Stimulated activated CD4-positive, alpha-beta T cell treated with anti-CD3 and anti-CD28 coated beads, Interleukin-1b, Interleukin-23, amount 100 ng/mL, for 1 hour (primary cell): Measurements from ENCODE around the gene HK1.

Source experiments
- DNase-seq, 2 donors: peaks; one replicate each; pipeline ENCODE4 v3.0.0-alpha.2; 2020; ENCODE audit warnings: low read depth in 2 of 2

Gene HK1

DNA sequence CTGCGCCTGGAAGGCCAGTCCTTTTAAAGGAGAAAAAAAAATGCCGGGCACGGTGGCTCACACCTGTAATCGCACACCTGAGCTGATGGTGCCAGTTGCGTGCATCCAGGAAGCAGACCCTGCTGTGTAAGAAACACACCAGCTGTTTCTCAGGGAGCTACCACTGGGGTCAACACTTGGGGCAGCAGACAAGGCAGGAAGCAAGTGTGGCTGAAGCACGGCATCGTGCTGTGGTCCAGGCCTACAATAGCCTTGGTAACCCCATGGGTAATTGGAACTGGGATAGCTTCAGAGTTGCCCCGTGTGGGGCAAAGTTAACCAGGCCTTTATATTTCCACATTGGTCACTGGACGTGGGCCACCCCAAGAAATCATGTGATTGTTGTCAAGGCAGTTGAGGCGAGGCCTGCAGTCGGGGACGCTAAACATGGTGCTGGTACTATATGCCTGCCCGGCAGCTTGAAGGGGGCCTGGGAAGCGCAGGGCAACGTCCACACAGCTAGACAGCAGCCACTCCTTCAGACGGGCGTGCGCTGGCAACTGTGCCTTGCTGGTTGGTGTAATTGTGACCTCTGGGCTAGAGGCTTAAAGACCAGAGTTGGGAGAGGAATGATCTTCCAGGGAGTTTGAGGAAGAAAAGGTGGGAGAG is 140.9 kb downstream of the HK1 start:
- DNase-seq: no peak

DNA sequence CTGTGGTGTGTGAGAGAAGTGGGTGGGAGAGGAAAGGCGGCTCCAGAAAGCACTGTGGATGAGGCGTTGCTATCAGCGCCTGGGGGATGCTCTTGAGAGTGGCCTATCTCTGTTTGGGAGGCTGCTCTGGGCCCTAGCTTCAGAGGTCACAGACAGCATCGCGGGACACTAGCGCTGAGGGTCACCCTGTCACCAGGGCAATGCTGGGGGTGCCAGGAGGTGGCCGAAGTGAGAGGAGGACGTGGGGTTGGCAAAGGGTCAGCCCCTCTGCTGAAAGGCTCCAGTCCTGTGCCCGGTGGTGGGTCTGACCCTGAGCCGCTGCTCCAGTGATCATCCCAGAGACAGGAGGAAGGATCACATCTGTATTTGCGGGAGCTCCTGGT is 141.4 kb downstream of the HK1 start:
- no peak for DNase-seq

DNA sequence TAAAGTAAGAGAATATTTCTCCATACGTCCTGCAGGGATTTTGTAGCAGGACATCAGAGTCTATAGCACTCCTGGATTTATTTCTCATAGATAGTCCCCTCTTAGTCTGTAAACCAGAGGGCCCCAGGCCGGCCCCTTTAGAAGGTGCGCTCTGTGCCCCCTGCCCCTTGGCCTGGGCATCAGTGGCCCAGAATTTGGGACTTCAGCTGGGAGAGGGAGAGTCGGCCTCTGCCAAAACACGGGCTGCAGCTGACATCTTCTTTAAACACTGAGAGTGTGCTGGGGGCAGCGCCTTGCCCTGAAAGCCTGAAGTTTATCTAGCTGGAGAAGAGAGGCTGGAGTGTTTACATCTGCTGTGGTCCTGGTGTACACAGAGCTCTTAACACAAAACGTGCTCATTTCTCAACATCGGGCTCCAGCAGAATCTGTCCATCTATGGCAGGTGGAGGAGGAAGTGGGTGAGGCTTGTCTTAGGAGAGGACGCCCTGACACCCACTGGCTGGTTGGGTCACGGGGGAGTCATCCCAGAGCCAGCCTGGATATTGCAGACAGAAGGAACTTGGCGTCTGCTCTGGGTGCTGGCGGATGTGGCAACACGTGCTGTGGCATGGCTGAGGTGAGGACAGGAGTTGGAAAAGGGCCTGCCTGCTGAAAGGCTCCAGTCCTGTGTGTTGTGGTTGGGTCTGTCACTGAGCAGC is 143.5 kb downstream of the HK1 start:
- no peak for DNase-seq

DNA sequence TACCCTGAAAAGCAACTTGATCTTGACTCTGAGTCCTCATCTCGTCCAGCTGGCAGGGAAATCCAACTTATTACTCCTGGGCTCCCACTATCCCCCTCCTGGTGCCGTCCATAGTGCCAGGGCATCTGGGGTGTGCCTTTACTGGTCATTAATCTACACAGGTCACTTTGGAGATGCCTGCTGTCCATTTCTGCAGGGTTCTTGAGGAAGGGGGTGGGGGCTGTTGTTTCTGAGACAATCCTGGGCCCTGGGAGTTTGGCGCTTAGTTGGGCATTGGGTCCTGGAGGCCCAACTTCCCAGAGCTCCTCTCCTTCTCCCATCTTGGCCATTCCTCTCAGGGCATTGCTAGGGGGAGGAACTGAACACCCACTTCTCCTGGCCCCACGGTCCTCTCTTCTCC is 144.4 kb downstream of the HK1 start:
- no peak for DNase-seq

DNA sequence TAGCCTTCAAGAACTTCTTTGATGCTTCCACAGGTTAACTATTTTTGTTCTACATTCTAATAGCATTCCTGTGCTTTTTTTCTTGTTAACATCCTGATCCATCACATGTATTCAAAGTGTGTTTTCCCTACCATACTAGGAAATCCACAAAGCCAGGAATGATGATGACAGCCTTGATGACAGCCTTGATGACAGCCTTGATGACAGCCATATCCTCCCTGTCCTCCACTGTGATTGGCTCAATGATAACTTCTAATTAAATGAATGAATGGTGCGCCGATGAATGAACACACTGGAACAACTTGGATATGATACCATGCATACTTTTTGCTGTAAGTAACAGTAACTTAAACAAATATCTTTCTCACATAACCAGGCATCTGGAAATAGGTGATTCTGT is 146.7 kb downstream of the HK1 start:
- no peak for DNase-seq

DNA sequence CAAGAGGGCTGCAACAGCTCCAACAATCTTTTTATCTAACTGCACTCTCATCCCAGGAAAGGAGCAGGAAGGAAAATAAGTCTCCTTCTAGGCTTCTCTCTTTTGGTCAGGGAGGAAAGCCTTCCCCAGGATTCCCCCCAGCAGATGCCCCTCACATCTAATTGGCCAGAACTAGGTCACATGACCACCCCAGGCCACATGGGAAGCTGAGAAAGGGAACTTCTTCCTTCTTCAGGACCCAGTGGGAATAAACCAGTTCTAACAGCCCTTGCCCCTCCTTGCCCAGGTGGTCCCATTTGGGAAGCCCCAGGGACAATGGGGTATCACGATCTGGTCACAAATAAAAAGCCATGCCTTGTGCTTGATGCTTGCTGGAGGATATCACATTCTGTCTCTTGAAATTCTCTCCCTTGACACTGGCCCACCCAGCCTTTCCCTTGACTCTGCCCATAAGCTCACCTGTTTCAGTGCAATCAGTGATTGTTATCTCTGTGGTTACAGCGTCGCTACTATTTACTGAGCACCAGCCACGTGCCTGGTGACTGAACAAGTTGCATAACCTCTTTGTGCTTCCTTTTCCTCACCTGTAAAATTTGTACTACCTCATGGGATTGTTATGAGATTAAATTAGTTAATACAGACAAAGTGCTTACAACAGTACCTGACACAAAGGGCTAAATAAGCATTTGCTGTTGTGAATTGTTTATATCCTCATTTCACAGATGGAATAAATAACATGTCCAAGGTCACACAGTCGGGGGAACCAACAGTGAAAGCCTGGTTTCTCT is 147.4 kb downstream of the HK1 start:
- DNase-seq: no peak

DNA sequence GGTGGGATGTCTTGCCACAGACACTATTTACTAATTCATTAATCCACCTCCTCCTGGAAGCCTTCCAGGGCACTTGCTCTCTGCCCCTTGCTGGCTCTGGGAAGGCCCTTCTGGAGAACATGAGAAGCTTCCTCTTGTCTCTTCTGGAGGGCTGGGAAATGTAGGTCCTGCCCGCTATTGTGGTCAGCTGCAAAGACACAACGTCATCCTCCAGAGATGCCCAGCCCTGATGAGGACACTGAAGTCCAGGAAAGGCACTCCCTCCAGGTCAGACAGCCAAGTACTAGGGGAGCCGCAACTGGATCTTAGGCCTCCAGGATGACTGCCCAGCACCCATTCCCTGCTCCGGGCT is 148.1 kb downstream of the HK1 start:
- no peak for DNase-seq

DNA sequence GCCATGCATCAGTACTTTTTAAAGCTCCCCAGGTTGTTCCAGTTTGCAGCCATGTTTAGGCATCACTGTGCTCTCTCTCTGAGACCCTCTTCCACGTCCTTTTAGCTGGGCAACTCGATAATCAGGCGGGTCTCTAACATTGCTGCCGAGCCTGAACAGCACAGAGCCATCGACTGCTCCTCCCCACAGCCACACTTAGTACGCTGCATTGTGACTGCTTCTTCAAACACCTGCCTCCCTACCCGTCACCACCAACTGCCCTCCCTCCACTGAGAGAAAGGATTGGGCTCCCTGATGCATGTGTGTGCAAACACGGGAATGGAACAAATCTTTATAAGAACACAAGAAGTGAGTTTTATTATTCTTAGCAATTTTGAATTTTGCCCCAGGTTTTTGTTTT is 149.9 kb downstream of the HK1 start:
- no peak for DNase-seq

DNA sequence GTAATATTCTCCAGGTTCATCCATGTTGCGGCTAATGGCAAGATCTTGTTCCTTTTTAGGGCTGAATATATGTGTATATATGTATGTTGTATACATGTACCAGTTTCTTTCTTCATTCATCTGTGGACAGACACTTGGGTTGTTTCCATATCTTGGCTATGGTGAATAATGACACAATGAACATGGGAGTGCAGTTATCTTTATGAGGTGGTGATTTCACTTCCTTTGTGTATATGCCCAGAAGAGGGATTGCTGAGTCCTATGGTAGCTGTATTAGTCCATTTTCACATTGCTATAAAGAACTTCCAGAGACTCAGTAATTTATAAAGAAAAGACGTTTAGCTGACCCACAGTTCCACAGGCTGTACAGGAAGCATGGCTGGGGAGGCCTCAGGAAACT is 155.9 kb downstream of the HK1 start:
- DNase-seq: no peak

DNA sequence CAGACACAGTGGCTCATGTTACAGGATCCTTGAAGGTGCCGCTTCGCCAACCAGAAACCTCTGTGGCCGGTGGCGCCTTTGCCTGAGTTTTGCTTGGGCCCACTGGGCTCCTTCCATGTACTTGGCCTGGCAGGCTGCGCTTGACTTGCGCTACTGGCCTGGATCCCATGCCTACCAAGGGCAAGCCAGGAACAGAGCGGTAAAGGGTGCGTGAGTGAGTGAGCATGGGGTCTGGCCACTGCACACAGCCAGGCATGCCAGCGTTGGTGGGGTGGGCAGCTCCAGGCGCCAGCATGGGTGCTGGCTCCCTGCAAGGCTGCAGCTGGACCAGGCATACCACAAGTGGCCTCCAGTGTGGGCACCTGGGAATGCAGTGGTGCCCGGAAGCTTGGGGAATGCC is 156.6 kb downstream of the HK1 start:
- no peak for DNase-seq

DNA sequence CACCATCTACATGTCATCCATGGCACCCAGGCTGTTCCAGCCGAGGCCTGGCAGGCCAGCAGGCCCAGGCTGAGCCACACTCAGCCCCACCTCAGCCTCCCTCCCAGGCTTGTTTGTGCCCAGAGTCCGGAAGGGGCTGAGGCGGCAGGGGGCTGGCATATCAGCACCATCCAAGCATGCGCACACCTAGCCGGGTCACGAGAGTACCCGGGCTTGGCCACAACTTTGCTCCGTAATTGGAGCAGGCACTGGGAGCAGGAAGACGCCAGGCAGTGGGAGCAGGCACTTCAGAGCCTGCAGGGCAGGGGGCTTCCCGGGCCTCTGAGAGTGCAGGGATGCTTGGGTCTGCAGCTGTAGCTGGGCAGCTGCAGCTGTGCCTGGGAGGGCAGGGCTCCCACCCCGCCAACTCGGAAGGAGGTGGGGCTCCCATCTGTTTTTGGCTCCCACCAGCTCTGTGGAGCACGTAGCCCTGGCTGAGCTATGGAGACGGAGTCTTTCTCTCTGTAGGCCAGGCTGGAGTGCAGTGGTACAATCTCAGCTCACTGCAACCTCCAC is 157.7 kb downstream of the HK1 start:
- DNase-seq: no peak

DNA sequence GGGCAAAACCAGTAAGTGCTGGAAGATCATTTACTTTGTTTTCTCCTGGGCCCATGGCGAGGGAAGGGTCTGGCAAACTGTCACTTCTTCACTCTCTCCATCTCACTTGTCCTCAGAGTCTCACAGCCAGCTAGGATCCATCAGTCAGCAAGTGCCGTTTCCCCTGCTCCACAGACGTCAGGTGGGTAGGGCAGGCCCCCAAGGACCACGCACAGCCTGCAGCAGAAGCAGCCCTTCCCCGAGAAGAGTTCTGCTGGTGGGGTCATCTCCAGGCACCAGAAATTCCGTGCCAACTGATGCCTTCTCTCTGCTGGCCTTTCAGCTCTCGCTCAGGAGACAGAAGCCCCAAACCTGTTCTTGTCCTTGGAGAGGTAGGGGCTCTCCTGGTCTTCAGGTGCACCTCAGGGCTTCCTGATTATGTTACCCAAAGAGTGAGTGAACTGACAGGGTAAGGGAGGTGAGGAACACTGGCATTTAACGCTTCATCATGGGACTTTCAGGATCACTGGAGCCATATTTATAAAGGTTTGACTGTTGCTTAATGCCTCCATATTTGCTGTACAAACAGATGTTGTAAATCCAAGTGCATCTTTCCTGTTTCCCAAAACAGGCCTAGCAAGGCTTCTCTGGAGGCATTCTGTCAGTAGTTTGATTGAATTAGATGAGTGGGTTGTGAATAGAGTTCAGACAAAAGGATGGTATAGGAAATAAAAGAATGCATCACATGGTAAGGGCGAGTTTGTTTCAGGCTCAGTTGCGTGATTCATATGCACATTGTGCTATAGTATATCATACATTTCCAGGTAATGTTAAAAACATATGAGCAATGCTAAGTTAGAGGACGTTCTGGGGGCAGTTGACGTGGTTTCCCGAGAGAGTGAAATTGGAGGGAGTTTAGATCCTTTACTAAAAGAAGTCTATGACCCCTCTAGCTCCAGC is 159.3 kb downstream of the HK1 start:
- no peak for DNase-seq

DNA sequence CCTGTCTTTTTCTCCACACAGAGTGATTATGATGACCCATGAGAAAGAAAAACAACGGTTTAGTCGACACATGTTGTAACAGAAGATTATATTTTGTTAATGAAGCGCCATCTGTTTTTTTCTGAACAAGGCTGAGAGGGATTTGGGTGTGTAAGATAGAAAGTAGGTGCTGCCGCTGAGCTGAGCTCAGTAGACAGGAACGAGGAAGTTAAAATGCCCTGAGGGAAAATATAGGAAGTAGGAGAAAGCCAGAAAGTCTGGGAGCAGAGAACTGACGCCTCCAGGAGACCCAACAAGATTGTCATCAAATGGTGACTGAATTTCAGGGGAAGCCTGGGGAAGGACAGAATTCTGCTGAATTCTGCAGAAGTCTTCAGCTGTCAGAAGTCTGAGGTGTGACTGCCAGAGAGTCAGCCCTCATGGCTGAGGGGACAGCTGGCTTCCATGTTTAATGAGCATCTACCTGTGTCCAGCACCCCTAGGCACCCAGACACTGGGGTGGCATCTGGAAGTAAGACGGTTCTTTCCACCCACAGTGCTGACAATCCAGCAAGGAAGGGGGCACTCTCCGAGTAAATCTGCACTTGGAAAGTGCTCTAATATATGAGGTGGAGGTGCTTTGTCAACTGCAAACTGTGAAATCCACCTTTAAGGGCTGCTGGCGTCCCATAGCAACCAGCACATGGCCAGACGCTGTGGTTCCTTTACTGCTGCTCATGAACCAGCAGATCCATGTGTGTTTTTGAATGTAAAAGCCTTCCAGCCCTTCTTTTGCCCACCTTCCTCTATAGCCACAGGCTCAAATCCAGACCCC is 160.4 kb downstream of the HK1 start:
- DNase-seq: no peak

DNA sequence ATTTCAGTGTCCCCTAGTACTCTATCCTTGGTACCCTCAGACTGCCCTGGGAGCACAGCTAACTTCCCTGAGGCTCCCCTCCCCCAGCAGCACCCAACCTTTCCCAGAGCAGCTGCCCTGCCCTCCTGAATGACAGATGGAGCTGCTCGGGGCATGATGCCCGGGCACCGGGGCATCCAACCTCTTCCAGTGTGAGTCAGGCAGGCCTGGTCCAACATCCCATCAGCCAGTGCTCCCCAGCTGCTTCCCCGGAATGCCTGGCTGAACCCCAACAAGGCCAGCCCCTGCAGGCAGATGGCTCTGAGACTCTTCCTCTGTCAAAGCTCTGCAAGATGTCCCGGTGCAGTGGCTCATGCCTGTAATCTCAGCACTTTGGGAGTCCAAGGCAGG is 161.0 kb downstream of the HK1 start:
- DNase-seq: no peak

DNA sequence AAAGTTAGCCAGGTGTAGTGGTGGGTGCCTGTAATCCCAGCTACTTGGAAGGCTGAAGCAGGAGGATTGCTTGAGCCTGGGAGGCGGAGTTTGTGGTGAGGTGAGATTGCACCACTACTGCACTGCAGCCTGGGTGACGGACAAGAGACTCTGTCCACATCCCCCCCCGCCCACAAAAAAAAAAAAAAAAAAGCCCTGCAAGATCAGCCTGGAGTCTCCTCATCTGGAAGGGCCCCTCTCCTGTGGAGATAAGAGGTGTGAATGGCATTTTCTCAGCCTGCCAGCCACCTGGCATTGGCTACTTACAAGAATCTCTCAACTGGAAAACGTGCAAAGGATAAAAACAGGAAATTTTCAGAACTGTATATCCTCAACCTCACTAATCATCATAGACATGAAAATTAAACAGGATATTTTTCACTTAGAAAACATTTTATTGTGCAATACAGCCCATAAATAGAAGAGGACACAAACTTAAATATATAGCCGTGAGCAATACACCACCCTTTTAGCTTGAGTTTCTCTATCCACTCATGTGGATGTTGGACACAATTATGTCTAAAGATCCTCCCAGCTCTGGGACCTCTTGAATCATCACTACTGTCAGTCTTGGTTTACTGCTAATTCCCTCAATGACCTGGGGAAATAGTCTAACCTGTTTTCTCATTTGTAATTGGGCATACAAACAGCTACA is 161.7 kb downstream of the HK1 start:
- no peak for DNase-seq

DNA sequence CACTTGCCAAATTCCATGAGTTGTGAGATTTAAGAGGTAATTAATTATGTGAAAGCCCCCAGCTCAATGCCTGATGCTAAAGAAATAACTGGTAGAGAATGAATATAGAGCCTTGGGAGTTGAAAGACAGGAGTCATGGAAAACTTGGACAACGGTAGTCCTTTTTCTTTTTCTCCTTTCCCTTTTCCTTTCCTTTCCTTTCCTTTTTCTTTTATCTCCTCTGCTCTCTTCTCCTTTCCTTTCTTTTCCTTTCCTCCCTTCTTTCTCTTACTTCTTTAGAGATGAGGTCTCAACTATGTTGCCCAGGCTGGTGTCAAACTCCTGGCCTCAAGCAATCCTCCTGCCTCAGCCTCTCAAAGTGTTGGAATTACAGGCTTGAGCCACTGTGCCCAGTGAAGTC is 165.1 kb downstream of the HK1 start:
- DNase-seq: no peak

DNA sequence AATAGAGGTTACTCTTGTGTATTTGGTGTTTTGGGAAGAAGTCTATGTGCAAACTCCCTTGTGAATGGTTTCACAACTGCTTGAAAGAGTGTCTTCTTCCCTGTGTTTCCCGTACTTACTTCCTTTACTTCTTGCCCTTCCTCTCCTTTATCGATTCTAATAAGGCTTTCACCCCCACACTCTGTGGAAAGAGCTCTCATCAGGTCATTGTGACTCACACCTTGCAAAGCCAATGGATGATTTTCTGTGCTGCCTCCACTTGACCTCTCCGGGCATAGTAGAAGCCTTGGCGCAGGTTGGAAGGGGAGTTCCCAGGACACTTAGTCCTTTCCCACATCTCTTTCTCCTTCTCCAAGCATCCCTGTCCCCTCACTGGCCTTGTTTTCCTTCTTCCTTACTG is 166.7 kb downstream of the HK1 start:
- no peak for DNase-seq

DNA sequence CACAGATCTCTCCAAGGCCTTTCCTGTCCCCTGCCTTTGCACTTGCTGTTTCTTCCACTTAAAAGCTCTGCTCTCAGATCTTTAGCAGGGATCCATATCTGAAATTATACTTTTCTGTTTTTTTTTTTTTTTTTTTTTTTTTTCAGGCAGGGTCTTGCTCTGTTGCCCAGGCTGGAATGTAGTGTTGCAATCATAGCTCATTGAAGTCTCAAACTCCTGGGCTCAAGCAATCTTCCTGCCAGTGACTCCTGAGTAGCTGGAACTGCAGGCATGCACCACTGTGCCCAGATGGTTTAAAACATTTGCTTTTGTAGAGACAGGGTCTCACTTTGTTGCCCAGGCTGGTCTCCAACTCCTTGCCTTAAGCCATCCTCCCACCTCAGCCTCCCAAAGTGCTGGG is 167.9 kb downstream of the HK1 start:
- DNase-seq: no peak

DNA sequence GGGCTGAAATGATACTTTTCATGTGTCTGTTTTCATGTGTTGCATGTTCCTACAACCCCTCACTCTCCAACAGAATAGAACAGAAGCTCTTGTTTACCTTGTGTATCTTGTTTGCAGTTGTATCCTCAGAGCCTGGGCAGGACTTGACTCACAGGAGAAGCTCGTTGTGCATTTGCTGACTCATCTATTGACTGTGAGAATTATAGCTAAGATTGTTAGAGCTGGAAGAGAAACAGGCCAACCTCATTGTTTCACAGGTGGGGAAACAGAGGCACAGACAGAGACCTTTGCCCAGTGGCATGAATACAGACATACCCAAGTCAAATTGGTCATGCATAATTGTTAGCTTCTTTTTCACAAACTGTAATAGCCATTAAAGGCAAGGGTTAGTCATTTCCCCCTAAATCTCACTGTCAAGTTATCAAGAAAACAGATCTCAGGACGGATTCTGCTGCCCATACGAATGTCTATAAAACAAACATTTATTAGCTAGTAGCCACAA is 168.4 kb downstream of the HK1 start:
- no peak for DNase-seq

DNA sequence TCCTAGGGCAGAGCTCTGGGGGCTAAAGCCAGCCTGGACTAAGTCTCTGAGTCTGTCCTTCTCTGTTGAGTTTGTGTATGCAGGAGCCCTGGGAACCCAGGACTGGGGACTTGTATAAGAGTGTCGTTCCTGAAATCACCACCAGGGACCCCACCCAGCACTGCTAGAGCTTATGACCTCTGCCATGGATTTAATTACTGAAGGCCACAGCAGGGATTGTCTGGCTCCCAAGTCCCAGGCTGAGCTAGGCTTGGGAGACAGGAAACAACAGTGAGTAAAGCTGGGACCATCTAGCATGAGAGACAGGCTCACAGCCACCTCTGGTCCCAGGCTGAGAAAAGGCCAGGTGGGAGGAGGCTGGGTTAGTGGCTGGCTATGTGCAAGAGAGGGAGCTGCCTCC is 171.5 kb downstream of the HK1 start:
- no peak for DNase-seq
